Sigmoid colon (tissue), 4 donors: ENCODE results near the gene CFAP100.

Experiments used
- CTCF ChIP-seq, 4 experiments: fragments of 450-650 bp in 3 of 4; fragments of 200-600 bp in 1 of 4; IDR thresholded peaks; one replicate each; pipeline ENCODE4 v1.5.1; 2016 to 2019; ENCODE audit warnings: antibody characterized with exemption in 4 of 4, mild to moderate bottlenecking in 3 of 4, moderate library complexity in 2 of 4
- EP300 ChIP-seq, 4 donors: sonication (generic); formaldehyde crosslinking; IDR thresholded peaks; one replicate each; pipeline ENCODE4 v1.6.1; 2017; ENCODE audit warnings: antibody characterized with exemption in 4 of 4
- POLR2A ChIP-seq, 2 donors: fragments of 450-650 bp; IDR thresholded peaks; one replicate each; pipeline ENCODE4 v1.6.1; 2016; ENCODE audit warnings: antibody characterized with exemption in 2 of 2, mild to moderate bottlenecking in 2 of 2, moderate library complexity in 2 of 2

- TF ChIP-seq CTCF (IDR thresholded peaks at IDR 0.05) (no peak), EP300 (IDR thresholded peaks at IDR 0.05) (no peak), POLR2A (IDR thresholded peaks at IDR 0.05) (no peak)
Observed at GRCh38 chr3:126481808-126482502, 87.2 kb downstream of the CFAP100 start.
